NCI-H1105 treated with DMSO at 0.1 percent for 48 hours (cell line): Measurements from ENCODE around the gene HAND1.
A peak's percentile ranks its signal among the peaks of the same experiment; 100 is the strongest.

Experiments
- DNase-seq: peaks from one replicate; lab custom pipeline; 2025; lab: John Stamatoyannopoulos, UW

Gene HAND1

GRCh38 chr5:154455585-154455984, 22.4 kb downstream of the HAND1 start:
- no peak for DNase-seq

GRCh38 chr5:154451957-154452356, 26.1 kb downstream of the HAND1 start:
- no peak for DNase-seq

- DNase-seq, result no peak
Measured at GRCh38 chr5:154449786-154450185, 28.2 kb downstream of the HAND1 start.

GRCh38 chr5:154447089-154447725, 30.8 kb downstream of the HAND1 start:
- no peak for DNase-seq

- DNase-seq, result no peak
Measured at GRCh38 chr5:154446195-154447088, 31.6 kb downstream of the HAND1 start.

GRCh38 chr5:154445422-154446194, 32.4 kb downstream of the HAND1 start, which contains the start of gene SAP30L:
TSS of gene SAP30L (plus strand) at chr5:154445997. CDS start at chr5:154446605, 608 bp downstream.
- peak; percentile 68 for DNase-seq

GRCh38 chr5:154444556-154445421, 33.2 kb downstream of the HAND1 start:
- no peak for DNase-seq

GRCh38 chr5:154442801-154443200, 35.2 kb downstream of the HAND1 start:
- DNase-seq, result no peak

- no peak for DNase-seq
Measured at GRCh38 chr5:154440540-154440939, 37.5 kb downstream of the HAND1 start.

- DNase-seq, result no peak
Measured at GRCh38 chr5:154437281-154437965, 40.6 kb downstream of the HAND1 start.

- no peak for DNase-seq
Measured at GRCh38 chr5:154435226-154435625, 42.8 kb downstream of the HAND1 start.

- DNase-seq, result no peak
Measured at GRCh38 chr5:154430961-154431630, 46.9 kb downstream of the HAND1 start.

- DNase-seq, result no peak
Measured at GRCh38 chr5:154430466-154430865, 47.6 kb downstream of the HAND1 start.

GRCh38 chr5:154429341-154429740, 48.7 kb downstream of the HAND1 start:
- DNase-seq, result no peak

GRCh38 chr5:154428208-154428607, 49.8 kb downstream of the HAND1 start:
- no peak for DNase-seq
